ENCODE results near the gene PEX19. TPM values are rescaled to one million over a fixed set of nuclear protein-coding genes. Genes with fewer than 3 reads are reported as not detected.

PEX19 gene
- total RNA-seq, 1 experiment from 2014 or later, result 50.1 TPM

GRCh38 chr1:160328184-160328583, 43.3 kb upstream of the PEX19 start:
- no TSS peak for BruUV-seq (replicated peaks)
- CTCF ChIA-PET, result no interaction called here
- POLR2A ChIA-PET (ENCODE audit: unreplicated experiment), result no interaction called here
- Histone ChIP-seq H3K9me3 (ENCODE audit: insufficient read depth, low read depth) (no peaks in the 10 kb centered on the region), H3K4me2 (no peak overlapping the region), H3K27ac (no peak overlapping the region), H3K36me3 (ENCODE audit: low read depth) (peaks cover 36% of the 10 kb centered on the region), H3K4me3 (no peak overlapping the region), H2AFZ (no peak overlapping the region), H3F3A (ENCODE audit: insufficient read depth, low read depth) (no peaks in the 10 kb centered on the region), H3K79me2 (ENCODE audit: low read depth) (no peaks in the 10 kb centered on the region), H3K9me2 (ENCODE audit: insufficient read depth) (no peaks in the 10 kb centered on the region), H3K4me1 (replicated peaks; ENCODE audit: insufficient read depth) (no peaks in the 10 kb centered on the region), H3K27me3 (ENCODE audit: insufficient read depth, low read depth) (no peaks in the 10 kb centered on the region), H4K20me1 (ENCODE audit: insufficient read depth) (peaks cover 9% of the 10 kb centered on the region; the same call in 1 of the 2 replicates)
- TF ChIP-seq, protein P1, sequence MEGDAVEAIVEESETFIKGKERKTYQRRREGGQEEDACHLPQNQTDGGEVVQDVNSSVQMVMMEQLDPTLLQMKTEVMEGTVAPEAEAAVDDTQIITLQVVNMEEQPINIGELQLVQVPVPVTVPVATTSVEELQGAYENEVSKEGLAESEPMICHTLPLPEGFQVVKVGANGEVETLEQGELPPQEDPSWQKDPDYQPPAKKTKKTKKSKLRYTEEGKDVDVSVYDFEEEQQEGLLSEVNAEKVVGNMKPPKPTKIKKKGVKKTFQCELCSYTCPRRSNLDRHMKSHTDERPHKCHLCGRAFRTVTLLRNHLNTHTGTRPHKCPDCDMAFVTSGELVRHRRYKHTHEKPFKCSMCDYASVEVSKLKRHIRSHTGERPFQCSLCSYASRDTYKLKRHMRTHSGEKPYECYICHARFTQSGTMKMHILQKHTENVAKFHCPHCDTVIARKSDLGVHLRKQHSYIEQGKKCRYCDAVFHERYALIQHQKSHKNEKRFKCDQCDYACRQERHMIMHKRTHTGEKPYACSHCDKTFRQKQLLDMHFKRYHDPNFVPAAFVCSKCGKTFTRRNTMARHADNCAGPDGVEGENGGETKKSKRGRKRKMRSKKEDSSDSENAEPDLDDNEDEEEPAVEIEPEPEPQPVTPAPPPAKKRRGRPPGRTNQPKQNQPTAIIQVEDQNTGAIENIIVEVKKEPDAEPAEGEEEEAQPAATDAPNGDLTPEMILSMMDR (conservative IDR thresholded peaks at IDR 0.05), result no peak
- TF ChIP-seq EZH2 (IDR thresholded peaks at IDR 0.05; ENCODE audit: low read depth), result no peak
- no peak for DNase-seq
- intact Hi-C loops (cut with micrococcal nuclease; ENCODE audit: unreplicated experiment), result no loop called here

DNA sequence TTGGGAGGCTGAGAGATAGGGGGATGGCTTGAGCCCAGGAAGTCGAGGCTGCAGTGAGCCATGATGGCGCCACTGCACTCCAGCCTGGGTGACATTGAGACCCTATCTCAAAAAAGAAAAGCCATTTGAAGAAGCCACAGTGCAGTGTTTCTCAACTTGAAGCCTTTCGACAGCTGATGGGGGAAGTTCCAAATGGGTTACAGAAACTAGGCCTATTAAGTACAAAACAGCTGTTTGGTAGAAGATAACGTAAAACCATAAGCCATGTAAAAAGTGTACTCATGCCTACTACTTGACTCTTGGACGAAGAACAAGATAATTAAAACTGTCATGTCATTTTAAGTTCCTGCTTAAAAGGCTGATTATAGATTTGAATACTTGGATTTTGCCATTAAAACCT, 41.5 kb upstream of the PEX19 start:
- Histone ChIP-seq H3K9me2 (ENCODE audit: insufficient read depth) (no peaks in the 10 kb centered on the region), H3K4me1 (replicated peaks; ENCODE audit: insufficient read depth) (no peaks in the 10 kb centered on the region), H4K20me1 (ENCODE audit: insufficient read depth) (peaks cover 14% of the 10 kb centered on the region), H3K79me2 (ENCODE audit: low read depth) (no peaks in the 10 kb centered on the region), H3K9me3 (ENCODE audit: insufficient read depth, low read depth) (no peaks in the 10 kb centered on the region), H3K27ac (no peak overlapping the region), H2AFZ (no peak overlapping the region), H3K4me3 (no peak overlapping the region), H3K27me3 (ENCODE audit: insufficient read depth, low read depth) (no peaks in the 10 kb centered on the region), H3K36me3 (ENCODE audit: low read depth) (peaks cover 23% of the 10 kb centered on the region), H3K4me2 (no peak overlapping the region), H3F3A (ENCODE audit: insufficient read depth, low read depth) (no peaks in the 10 kb centered on the region)
- BruUV-seq (replicated peaks), result no TSS peak
- no peak for TF ChIP-seq EZH2 (IDR thresholded peaks at IDR 0.05; ENCODE audit: low read depth)
- TF ChIP-seq, protein P1 (conservative IDR thresholded peaks at IDR 0.05), result no peak
- ChIA-PET CTCF (no interaction called here), POLR2A (ENCODE audit: unreplicated experiment) (no interaction called here)
- no peak for DNase-seq
- intact Hi-C loops (cut with micrococcal nuclease; ENCODE audit: unreplicated experiment), result no loop called here

DNA sequence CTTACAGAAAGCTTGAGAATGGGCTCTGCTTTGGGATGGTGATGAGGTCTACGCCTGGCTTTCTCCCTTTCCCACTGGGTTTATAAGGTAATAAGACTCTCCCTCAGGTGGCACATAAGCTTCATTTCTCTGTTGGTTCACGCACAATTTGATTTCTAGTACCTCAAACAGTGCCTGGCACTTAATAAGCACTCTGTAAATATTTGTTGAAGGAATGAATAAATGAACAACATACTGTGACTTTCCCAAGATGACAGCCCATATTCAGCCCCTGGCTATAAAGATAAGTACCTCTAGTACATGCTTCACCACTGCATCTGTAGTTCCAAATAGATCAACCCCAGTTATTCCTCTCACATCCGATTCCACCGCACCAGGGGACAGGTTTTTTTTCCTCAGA, 40.3 kb upstream of the PEX19 start:
- H3F3A ChIP-seq (ENCODE audit: insufficient read depth, low read depth), result no peaks in the 10 kb centered on the region; the same call in 1 of the 2 replicates
- H3K79me2 ChIP-seq (ENCODE audit: low read depth), result no peaks in the 10 kb centered on the region
- POLR2A ChIA-PET (ENCODE audit: unreplicated experiment), result interaction anchor here (0.7 kb wide), 1 partner anchor 12 kb away, joined by 4 read pairs; no protein-coding TSS in a partner anchor
- H3K27me3 ChIP-seq (ENCODE audit: insufficient read depth, low read depth), result no peaks in the 10 kb centered on the region
- no peak for DNase-seq
- peaks cover 24% of the 10 kb centered on the region for H4K20me1 ChIP-seq (ENCODE audit: insufficient read depth)
- no peaks in the 10 kb centered on the region for H3K9me3 ChIP-seq (ENCODE audit: insufficient read depth, low read depth)
- no peaks in the 10 kb centered on the region for H3K4me1 ChIP-seq (replicated peaks; ENCODE audit: insufficient read depth)
- intact Hi-C loops (cut with micrococcal nuclease; ENCODE audit: unreplicated experiment), result no loop called here
- H3K4me3 ChIP-seq, result no peak overlapping the region
- TF ChIP-seq, protein P1 (conservative IDR thresholded peaks at IDR 0.05), result no peak
- no peak for TF ChIP-seq EZH2 (IDR thresholded peaks at IDR 0.05; ENCODE audit: low read depth)
- CTCF ChIA-PET, result no interaction called here
- H3K4me2 ChIP-seq, result no peak overlapping the region
- no TSS peak for BruUV-seq (replicated peaks)
- H3K9me2 ChIP-seq (ENCODE audit: insufficient read depth), result no peaks in the 10 kb centered on the region
- H2AFZ ChIP-seq, result no peak overlapping the region
- peaks cover 24% of the 10 kb centered on the region for H3K36me3 ChIP-seq (ENCODE audit: low read depth)
- H3K27ac ChIP-seq, result no peak overlapping the region
